Esophagus muscularis mucosa (tissue), 4 donors: ENCODE data around the gene CALHM1. TPM values are rescaled to one million over a fixed set of nuclear protein-coding genes. Genes with fewer than 3 reads are reported as not detected.
"Not testable (repeated sequence)": the region's sequence is repeated elsewhere in the genome, so short reads cannot be mapped to it uniquely, and the experiment has no call there.

Experiments used
- DNase-seq: peaks from one replicate; pipeline ENCODE4 v3.0.0-alpha.2; 2017; ENCODE audit errors: extremely low spot score
- H3K27ac ChIP-seq, 4 donors: fragments of 200-600 bp; sonication (generic); replicated peaks in 1 of 4; 1 replicate in 3 of 4; 2 replicates in 1 of 4; pipeline ENCODE4 v1.5.1; 2016 to 2019; ENCODE audit warnings: mild to moderate bottlenecking in 1 of 4
- H3K27me3 ChIP-seq, 4 donors: fragments of 200-600 bp; sonication (generic); one replicate each; pipeline versions ENCODE4 v1.5.1 to v1.6.0; 2016 to 2019
- H3K36me3 ChIP-seq, 4 donors: fragments of 200-600 bp; sonication (generic); one replicate each; pipeline ENCODE4 v1.5.1; 2016 to 2019
- H3K4me1 ChIP-seq, 4 donors: fragments of 200-600 bp; sonication (generic); one replicate each; pipeline ENCODE4 v1.5.1; 2016 to 2019
- H3K4me3 ChIP-seq, 4 donors: fragments of 200-600 bp; sonication (generic); 1 replicate in 2 of 4; 2 replicates in 2 of 4; pipeline ENCODE4 v1.5.1; 2016 to 2019; ENCODE audit warnings: mild to moderate bottlenecking in 4 of 4, moderate library complexity in 1 of 4
- H3K9me3 ChIP-seq, 4 donors: fragments of 200-600 bp; sonication (generic); 1 replicate in 3 of 4; 2 replicates in 1 of 4; pipeline ENCODE4 v1.5.1; 2016 to 2019
- EP300 ChIP-seq: sonication (generic); formaldehyde crosslinking; IDR thresholded peaks from one replicate; pipeline ENCODE4 v1.6.1; 2017; ENCODE audit warnings: antibody characterized with exemption
- POLR2A ChIP-seq: fragments of 450-650 bp; IDR thresholded peaks from one replicate; pipeline ENCODE4 v1.6.1; 2017; ENCODE audit warnings: antibody characterized with exemption, moderate library complexity, mild to moderate bottlenecking, low read depth
- POLR2AphosphoS5 ChIP-seq, 2 donors: sonication (generic); formaldehyde crosslinking; IDR thresholded peaks; one replicate each; pipeline ENCODE4 v1.6.1; 2017; ENCODE audit warnings: antibody characterized with exemption in 2 of 2
- WGBS: methylation state at CpG from one replicate; pipeline ENCODE4 v1.1.5; 2018; 5-methylcytosine and 5-hydroxymethylcytosine counted together
- intact Hi-C: fragments of 100-400 bp; cut with DNase I; formaldehyde crosslinking; loops from one replicate; pipeline ENCODE4 v1.15.1; 2023
- total RNA-seq, 4 donors: library from RNA; depleted of rRNA; stranded (reverse); fragments of >200 nt; gene quantifications; one replicate each; pipeline versions ENCODE4 v1.1.0 to v1.2.1, GENCODE V29; 2016
- TF ChIP-seq, protein P1 (sequence below), 3 experiments: fragments of 200-600 bp in 2 of 3; fragments of 450-650 bp in 1 of 3; sonication (generic) in 2 of 3; IDR thresholded peaks; one replicate each; pipeline ENCODE4 v1.5.1; 2017 to 2019; ENCODE audit warnings: antibody characterized with exemption in 3 of 3, mild to moderate bottlenecking in 2 of 3, moderate library complexity in 1 of 3

The CALHM1 gene
- total RNA-seq, 4 donors from 2014 or later = not detected

DNA sequence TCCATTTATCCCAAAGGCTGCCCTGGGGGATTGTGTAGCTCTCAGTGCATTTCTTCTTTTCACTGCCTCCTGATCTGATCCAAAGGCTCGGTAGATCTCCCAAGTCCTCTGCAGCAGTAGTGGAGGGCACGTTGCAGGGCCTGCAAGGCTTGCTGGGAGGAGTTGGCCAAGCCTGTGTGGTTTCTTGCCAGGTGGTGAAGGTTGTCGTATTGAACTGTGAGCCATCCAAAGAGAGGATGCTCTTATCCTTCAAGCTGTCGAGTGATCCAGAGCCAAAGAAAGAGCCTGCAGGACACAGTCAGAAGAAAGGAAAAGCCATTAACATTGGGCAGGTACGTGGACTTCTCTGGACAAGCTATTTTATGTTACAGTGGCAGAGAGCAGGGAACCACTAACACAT is 41.1 kb downstream of the CALHM1 start:
- peaks cover 83 to 100% (median 95%) of the 10 kb centered on the region in 4 donors for H3K36me3 ChIP-seq
- H3K4me3 ChIP-seq = no peak overlapping the region
- TF ChIP-seq EP300 = no peak
- TF ChIP-seq POLR2AphosphoS5 (IDR thresholded peaks at IDR 0.05) = no peak
- TF ChIP-seq, protein P1, sequence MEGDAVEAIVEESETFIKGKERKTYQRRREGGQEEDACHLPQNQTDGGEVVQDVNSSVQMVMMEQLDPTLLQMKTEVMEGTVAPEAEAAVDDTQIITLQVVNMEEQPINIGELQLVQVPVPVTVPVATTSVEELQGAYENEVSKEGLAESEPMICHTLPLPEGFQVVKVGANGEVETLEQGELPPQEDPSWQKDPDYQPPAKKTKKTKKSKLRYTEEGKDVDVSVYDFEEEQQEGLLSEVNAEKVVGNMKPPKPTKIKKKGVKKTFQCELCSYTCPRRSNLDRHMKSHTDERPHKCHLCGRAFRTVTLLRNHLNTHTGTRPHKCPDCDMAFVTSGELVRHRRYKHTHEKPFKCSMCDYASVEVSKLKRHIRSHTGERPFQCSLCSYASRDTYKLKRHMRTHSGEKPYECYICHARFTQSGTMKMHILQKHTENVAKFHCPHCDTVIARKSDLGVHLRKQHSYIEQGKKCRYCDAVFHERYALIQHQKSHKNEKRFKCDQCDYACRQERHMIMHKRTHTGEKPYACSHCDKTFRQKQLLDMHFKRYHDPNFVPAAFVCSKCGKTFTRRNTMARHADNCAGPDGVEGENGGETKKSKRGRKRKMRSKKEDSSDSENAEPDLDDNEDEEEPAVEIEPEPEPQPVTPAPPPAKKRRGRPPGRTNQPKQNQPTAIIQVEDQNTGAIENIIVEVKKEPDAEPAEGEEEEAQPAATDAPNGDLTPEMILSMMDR (IDR thresholded peaks at IDR 0.05) = no peak
- TF ChIP-seq POLR2A = no peak
- 79% methylated on average over 5 of the region's 5 CpGs for WGBS
- H3K27me3 ChIP-seq = no peaks in the 10 kb centered on the region
- H3K9me3 ChIP-seq = no peaks in the 10 kb centered on the region
- intact Hi-C loops = loop anchor here (2.0 kb wide), 1 partner anchor 67 kb away; no protein-coding TSS in a partner anchor
- no peak for DNase-seq
- H3K4me1 ChIP-seq = no peaks in the 10 kb centered on the region
- no peak overlapping the region for H3K27ac ChIP-seq

- not testable (repeated sequence) for H3K9me3 ChIP-seq, H3K4me1 ChIP-seq, DNase-seq, H3K4me3 ChIP-seq, H3K27ac ChIP-seq, H3K27me3 ChIP-seq
- peaks cover 83 to 100% (median 95%) of the 10 kb centered on the region in 4 donors for H3K36me3 ChIP-seq
- WGBS = 91% methylated on average over 5 of the region's 5 CpGs
- intact Hi-C loops = loop anchor here (2.0 kb wide), 1 partner anchor 68 kb away; no protein-coding TSS in a partner anchor
Measured at GRCh38 chr10:103417148-103417469, 41.6 kb downstream of the CALHM1 start.

DNA sequence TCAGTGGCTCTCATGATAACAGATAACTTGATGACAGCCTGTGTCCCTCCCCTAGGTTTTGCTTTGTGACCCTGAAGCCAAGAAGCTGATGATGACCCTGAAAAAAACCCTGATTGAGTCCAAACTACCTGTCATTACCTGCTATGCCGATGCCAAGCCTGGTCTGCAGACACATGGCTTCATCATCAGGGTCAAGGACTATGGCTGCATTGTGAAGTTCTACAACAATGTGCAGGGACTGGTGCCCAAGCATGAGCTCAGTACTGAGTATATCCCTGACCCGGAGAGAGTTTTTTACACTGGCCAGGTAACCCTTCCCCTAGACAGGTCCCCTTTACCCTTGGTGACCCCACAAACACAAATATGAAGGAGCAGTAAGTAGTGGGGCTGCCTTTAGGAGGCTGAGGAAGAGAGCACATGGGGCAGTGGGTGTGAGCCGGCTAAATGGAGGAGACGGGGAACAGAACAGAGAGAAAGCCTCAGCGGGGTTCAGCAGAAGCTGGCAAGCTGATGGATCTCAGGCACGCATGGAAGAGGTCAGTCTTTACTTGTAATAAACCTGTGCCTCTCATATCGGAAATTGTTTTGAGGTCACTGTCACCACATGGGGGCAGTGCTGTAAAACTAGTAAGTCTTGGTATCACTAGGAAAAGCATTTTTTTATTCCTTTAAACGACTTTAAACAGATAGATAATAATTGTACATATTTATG is 42.1 kb downstream of the CALHM1 start:
- Histone ChIP-seq H3K9me3 (no peaks in the 10 kb centered on the region), H3K4me1 (no peaks in the 10 kb centered on the region), H3K4me3 (no peak overlapping the region), H3K27me3 (no peaks in the 10 kb centered on the region), H3K36me3 (peaks cover 83 to 100% (median 98%) of the 10 kb centered on the region in 4 donors), H3K27ac (no peak overlapping the region)
- TF ChIP-seq, protein P1 (IDR thresholded peaks at IDR 0.05) = peak; percentile 60 to 68 (median 66)
- TF ChIP-seq POLR2A = no peak
- WGBS = 47% methylated on average over 7 of the region's 8 CpGs
- intact Hi-C loops = loop anchor here (2.0 kb wide), 1 partner anchor 68 kb away; no protein-coding TSS in a partner anchor
- no peak for DNase-seq

- no peaks in the 10 kb centered on the region for H3K9me3 ChIP-seq
- no peaks in the 10 kb centered on the region for H3K27me3 ChIP-seq
- no peak for DNase-seq
- intact Hi-C loops = no loop called here
- no peaks in the 10 kb centered on the region for H3K4me1 ChIP-seq
- TF ChIP-seq EP300 (no peak), POLR2A (no peak), POLR2AphosphoS5 (IDR thresholded peaks at IDR 0.05) (no peak)
- TF ChIP-seq, protein P1 (IDR thresholded peaks at IDR 0.05) = no peak
- H3K36me3 ChIP-seq = peaks cover 84 to 100% (median 98%) of the 10 kb centered on the region in 4 donors
- no peak overlapping the region for H3K27ac ChIP-seq
- 73% methylated on average over 8 of the region's 8 CpGs for WGBS
- H3K4me3 ChIP-seq = no peak overlapping the region
Measured at GRCh38 chr10:103415581-103415980, 43.1 kb downstream of the CALHM1 start.

GRCh38 chr10:103413564-103413963 is 45.1 kb downstream of the CALHM1 start:
- no peak for DNase-seq
- no peak for TF ChIP-seq POLR2AphosphoS5 (IDR thresholded peaks at IDR 0.05)
- TF ChIP-seq, protein P1 (IDR thresholded peaks at IDR 0.05) = no peak
- no peak for TF ChIP-seq POLR2A
- no peak for TF ChIP-seq EP300
- Histone ChIP-seq H3K27ac (no peak overlapping the region), H3K4me1 (no peaks in the 10 kb centered on the region), H3K4me3 (no peak overlapping the region), H3K27me3 (no peaks in the 10 kb centered on the region), H3K36me3 (peaks cover 67 to 100% (median 95%) of the 10 kb centered on the region in 4 donors), H3K9me3 (no peaks in the 10 kb centered on the region)
- WGBS = 76% methylated on average over 2 of the region's 2 CpGs
- intact Hi-C loops = no loop called here

Other genes starting within 250 kb of the CALHM1 start
- under 1 TPM in 1 of 4 donors, not detected in 3; 0.17 TPM for gene RPEL1, start 213.0 kb downstream of the CALHM1 start, total RNA-seq
- 1 to 10 TPM; 1.6 to 3.1 (median 2.3) TPM for gene INA, start 181.8 kb downstream of the CALHM1 start, total RNA-seq
- gene PCGF6, start 107.8 kb downstream of the CALHM1 start, total RNA-seq = 10 to 100 TPM; 11.9 to 17.7 (median 13.1) TPM
- 1 to 10 TPM; 2.3 to 7.4 (median 4.5) TPM for gene TAF5, start 90.9 kb downstream of the CALHM1 start, total RNA-seq
- gene ATP5MK, start 62.4 kb downstream of the CALHM1 start, total RNA-seq = 100 to 1,000 TPM; 199 to 591 (median 327) TPM
- 10 to 100 TPM; 12.0 to 17.4 (median 15.0) TPM for gene PDCD11, start 62.3 kb downstream of the CALHM1 start, total RNA-seq
- gene CALHM2, start 6.5 kb downstream of the CALHM1 start, total RNA-seq = 10 to 100 TPM; 44.4 to 69.9 (median 62.8) TPM
- not detected for gene CALHM3, start 20.3 kb upstream of the CALHM1 start, total RNA-seq
- under 1 TPM; 0.39 to 0.63 (median 0.46) TPM for gene NEURL1, start 34.8 kb upstream of the CALHM1 start, total RNA-seq